HepG2 (cell line): ENCODE measurements around the gene CCDC6. TPM values are rescaled to one million over a fixed set of nuclear protein-coding genes. Genes with fewer than 3 reads are reported as not detected.

Source experiments
- ATAC-seq: fragments of 200-7000 bp; cut with Tn5 transposase; 3 replicates; pipeline ENCODE4 v1.9.1; 2020; ENCODE audit warnings: mild to moderate bottlenecking, moderate library complexity
- BruUV-seq: library from RNA; stranded (reverse); fragments of 400-500 nt; replicated peaks from 2 replicates; lab custom pipeline; 2021; lab: Mats Ljungman, UMichigan
- CTCF ChIA-PET: fragments of 300-600 bp; formaldehyde crosslinking; extraction: SDS; loops from one replicate; lab custom pipeline; 2021; ENCODE audit warnings: low total read pairs, inconsistent platforms, low intra/inter-chr PET ratio; lab: Yijun Ruan, JAX
- POLR2A ChIA-PET: fragments of 350-600 bp; sonication (Branson Sonifier 250); formaldehyde crosslinking; loops from one replicate; lab custom pipeline; 2020; ENCODE audit warnings: antibody characterized with exemption, inconsistent platforms; lab: Yijun Ruan, JAX
- DNase-seq: peaks from one replicate; pipeline ENCODE4 v3.0.0-alpha.2; 2015; ENCODE audit warnings: low spot score
- FAIRE-seq: peaks from 3 replicates; lab custom pipeline; 2011; peaks lifted over from hg19 to GRCh38; lab: Jason Lieb, UNC
- H2AFZ ChIP-seq: one replicate; pipeline ENCODE4 v1.6.1; 2011; ENCODE audit warnings: low read length, inconsistent platforms
- H3K27ac ChIP-seq: fragments of 300-600 bp; 3 replicates; pipeline ENCODE4 v1.8.0; 2011; ENCODE audit warnings: mixed run types, mild to moderate bottlenecking, mixed read lengths, low read length, inconsistent platforms; ENCODE audit not compliant: insufficient read depth; ENCODE audit errors: extremely low read length
- H3K27me3 ChIP-seq, 2 experiments: fragments of 200-600 bp in 1 of 2; 2 replicates in 1 of 2; 3 replicates in 1 of 2; pipeline versions ENCODE4 v1.6.0 to v1.8.0; 2011; ENCODE audit warnings: low read length in 2 of 2, mild to moderate bottlenecking in 2 of 2, moderate library complexity in 2 of 2, inconsistent platforms in 1 of 2; ENCODE audit not compliant: insufficient read depth in 2 of 2, control insufficient read depth in 1 of 2
- H3K36me3 ChIP-seq, 2 experiments: fragments of 200-600 bp in 1 of 2; replicated peaks in 1 of 2; 2 replicates in 1 of 2; 3 replicates in 1 of 2; pipeline versions ENCODE4 v1.5.1 to v1.8.0; 2011; ENCODE audit warnings: low read length in 2 of 2, inconsistent platforms in 1 of 2; ENCODE audit not compliant: insufficient read depth in 2 of 2, control insufficient read depth in 1 of 2
- H3K4me1 ChIP-seq: 2 replicates; pipeline ENCODE4 v1.5.1; 2012; ENCODE audit warnings: low read length, inconsistent platforms; ENCODE audit not compliant: insufficient read depth
- H3K4me2 ChIP-seq: 2 replicates; pipeline ENCODE4 v1.6.0; 2011; ENCODE audit warnings: low read depth, low read length, inconsistent platforms
- H3K4me3 ChIP-seq, 3 experiments: fragments of 200-600 bp in 1 of 3; sonication (generic), shearing (Covaris generic) in 1 of 3; replicated peaks in 1 of 3; 2 replicates each; pipeline ENCODE4 v1.5.1; 2011 to 2016; ENCODE audit warnings: low read length in 3 of 3, inconsistent platforms in 2 of 3, low read depth in 2 of 3, mild to moderate bottlenecking in 2 of 3, control low read depth in 1 of 3, mixed read lengths in 1 of 3; ENCODE audit not compliant: insufficient read depth in 1 of 3
- H3K79me2 ChIP-seq: one replicate; pipeline ENCODE4 v1.6.1; 2011; ENCODE audit warnings: low read length, inconsistent platforms; ENCODE audit not compliant: insufficient read depth
- H3K9ac ChIP-seq: 2 replicates; pipeline ENCODE4 v1.6.0; 2011; ENCODE audit warnings: mild to moderate bottlenecking, low read depth, low read length, inconsistent platforms; ENCODE audit not compliant: insufficient read depth
- H3K9me3 ChIP-seq: 2 replicates; pipeline ENCODE4 v1.5.1; 2012; ENCODE audit warnings: mild to moderate bottlenecking, low read length
- H4K20me1 ChIP-seq: 2 replicates; pipeline ENCODE4 v1.6.0; 2011; ENCODE audit warnings: inconsistent platforms, mild to moderate bottlenecking, low read length, moderate library complexity; ENCODE audit not compliant: insufficient read depth
- BRF2 ChIP-seq: sonication (generic); formaldehyde crosslinking; IDR thresholded peaks from 2 replicates; pipeline ENCODE4 v1.8.1; 2022; ENCODE audit warnings: mild to moderate bottlenecking, missing genetic modification reagents
- GATAD2A ChIP-seq: IDR thresholded peaks from 2 replicates; pipeline ENCODE4 v1.6.1; 2016
- SIN3A ChIP-seq: IDR thresholded peaks from 2 replicates; pipeline ENCODE4 v1.6.1; 2011; ENCODE audit warnings: low read depth, mild to moderate bottlenecking, control low read depth, low read length, borderline replicate concordance
- SRSF4 ChIP-seq: fragments of 200-400 bp; formaldehyde crosslinking; IDR thresholded peaks from one replicate; pipeline ENCODE4 v1.6.1; 2018; ENCODE audit warnings: mild to moderate bottlenecking, low read depth, low read length, moderate library complexity; ENCODE audit not compliant: poor library complexity, severe bottlenecking
- TFDP2 ChIP-seq: sonication (generic); formaldehyde crosslinking; IDR thresholded peaks from 2 replicates; pipeline ENCODE4 v1.4.0; 2020; ENCODE audit warnings: missing genetic modification reagents
- ZNF616 ChIP-seq: sonication (generic); formaldehyde crosslinking; IDR thresholded peaks from 2 replicates; pipeline ENCODE4 v1.5.0; 2020; ENCODE audit warnings: low read depth, mild to moderate bottlenecking, missing genetic modification reagents
- ZNF792 ChIP-seq: IDR thresholded peaks from 2 replicates; pipeline ENCODE4 v1.6.1; 2016
- ZNF879 ChIP-seq: sonication (generic); formaldehyde crosslinking; IDR thresholded peaks from 2 replicates; pipeline ENCODE4 v1.8.1; 2023; ENCODE audit warnings: missing genetic modification reagents
- WGBS: methylation state at CpG from one replicate; pipeline ENCODE4 v1.1.6; 2017; ENCODE audit warnings: low lambda C conversion rate; 5-methylcytosine and 5-hydroxymethylcytosine counted together
- in situ Hi-C: cut with HindIII; loops from 2 replicates; pipeline ENCODE4 v1.10.0; 2017; ENCODE audit warnings: low pct_unique_long_range_greater_than_20kb; ENCODE audit not compliant: extremely low pct_ligation_motif_present
- intact Hi-C: fragments of 100-400 bp; cut with micrococcal nuclease; formaldehyde crosslinking; loops from one replicate; pipeline ENCODE4 v1.10.0; 2022; ENCODE audit not compliant: unreplicated experiment
- polyA plus RNA-seq, 8 experiments: library from polyadenylated mRNA; depleted of rRNA in 3 of 8; stranded (reverse) in 7 of 8; unstranded in 1 of 8; fragments of >200 nt; fragmentation: Illumina TruSeq in 4 of 8; extraction: Trizol in 4 of 8; gene quantifications; 2 replicates each; pipeline versions ENCODE4 v1.2.1 to v1.2.3, GENCODE V29; 2011 to 2016; ENCODE audit warnings: low read depth in 4 of 8, missing spikeins in 1 of 8, mixed read lengths in 1 of 8; ENCODE audit not compliant: insufficient read depth in 1 of 8
- total RNA-seq, 5 experiments: library from RNA; depleted of rRNA; stranded (reverse); fragments of >200 nt; fragmentation: Illumina TruSeq; extraction: Trizol; gene quantifications; 2 replicates each; pipeline ENCODE4 v1.2.3, GENCODE V29; 2016; ENCODE audit warnings: low read depth in 1 of 5
- TF ChIP-seq, protein P1 (sequence below), 2 experiments: sonication (generic) in 1 of 2; formaldehyde crosslinking in 1 of 2; IDR thresholded peaks; 2 replicates each; pipeline versions ENCODE4 v1.4.0 to v1.6.1; 2016 to 2020; ENCODE audit warnings: borderline replicate concordance in 1 of 2, low read depth in 1 of 2, mild to moderate bottlenecking in 1 of 2, missing genetic modification reagents in 1 of 2
- TF ChIP-seq, protein P2 (sequence below): sonication (generic); formaldehyde crosslinking; IDR thresholded peaks from 2 replicates; pipeline ENCODE4 v1.5.0; 2020; ENCODE audit warnings: missing genetic modification reagents, mild to moderate bottlenecking, borderline replicate concordance
- TF ChIP-seq, protein P3 (sequence below): IDR thresholded peaks from 2 replicates; pipeline ENCODE4 v1.4.0; 2020; ENCODE audit warnings: mild to moderate bottlenecking, missing genetic modification reagents

Gene CCDC6
- total and polyA plus RNA-seq, 2 of the 13 experiments (the other 11 are each of a cell fraction or from before 2014, with no cell fraction given): 17.9 to 18.3 TPM

- no peaks in the 10 kb centered on the region for H4K20me1 ChIP-seq
- DNase-seq: no peak
- no peak for ATAC-seq
- no peak overlapping the region for H3K9ac ChIP-seq
- in situ Hi-C loops: no loop called here
- H3K79me2 ChIP-seq: peaks cover 69% of the 10 kb centered on the region
- H3K36me3 ChIP-seq: peaks cover 1 to 5% of the 10 kb centered on the region in 2 experiments; a peak in 1 of 5 replicates
- H3K27ac ChIP-seq: no peak overlapping the region
- H3K4me2 ChIP-seq: no peak overlapping the region
- no peak overlapping the region for H2AFZ ChIP-seq
- H3K4me3 ChIP-seq: no peak overlapping the region
- WGBS: 98% methylated on average over 5 of the region's 6 CpGs
- no peak for FAIRE-seq
- intact Hi-C loops: no loop called here
- no peaks in the 10 kb centered on the region for H3K27me3 ChIP-seq
- peaks cover 15% of the 10 kb centered on the region; the same call in 1 of the 2 replicates for H3K4me1 ChIP-seq
- BruUV-seq: no TSS peak
- ChIA-PET CTCF (no interaction called here), POLR2A (interaction anchor here (1.3 to 1.6 kb wide), 2 partner anchors 18 to 20 kb away, joined by 3 to 4 read pairs; partner anchors contain the start of gene CCDC6)
- H3K9me3 ChIP-seq: no peaks in the 10 kb centered on the region
- TF ChIP-seq SRSF4 (no peak), TFDP2 (CRISPR knock-in tag) (no peak), ZNF792 (no peak), GATAD2A (no peak), BRF2 (CRISPR knock-in tag) (no peak), ZNF616 (no peak), ZNF879 (no peak), SIN3A (no peak)
- TF ChIP-seq, protein P1, sequence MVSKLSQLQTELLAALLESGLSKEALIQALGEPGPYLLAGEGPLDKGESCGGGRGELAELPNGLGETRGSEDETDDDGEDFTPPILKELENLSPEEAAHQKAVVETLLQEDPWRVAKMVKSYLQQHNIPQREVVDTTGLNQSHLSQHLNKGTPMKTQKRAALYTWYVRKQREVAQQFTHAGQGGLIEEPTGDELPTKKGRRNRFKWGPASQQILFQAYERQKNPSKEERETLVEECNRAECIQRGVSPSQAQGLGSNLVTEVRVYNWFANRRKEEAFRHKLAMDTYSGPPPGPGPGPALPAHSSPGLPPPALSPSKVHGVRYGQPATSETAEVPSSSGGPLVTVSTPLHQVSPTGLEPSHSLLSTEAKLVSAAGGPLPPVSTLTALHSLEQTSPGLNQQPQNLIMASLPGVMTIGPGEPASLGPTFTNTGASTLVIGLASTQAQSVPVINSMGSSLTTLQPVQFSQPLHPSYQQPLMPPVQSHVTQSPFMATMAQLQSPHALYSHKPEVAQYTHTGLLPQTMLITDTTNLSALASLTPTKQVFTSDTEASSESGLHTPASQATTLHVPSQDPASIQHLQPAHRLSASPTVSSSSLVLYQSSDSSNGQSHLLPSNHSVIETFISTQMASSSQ (IDR thresholded peaks at IDR 0.05; ENCODE audit: low read depth): no peak
- TF ChIP-seq, protein P1 (CRISPR knock-in tag; IDR thresholded peaks at IDR 0.05; ENCODE audit: borderline replicate concordance): no peak
- TF ChIP-seq, protein P2, sequence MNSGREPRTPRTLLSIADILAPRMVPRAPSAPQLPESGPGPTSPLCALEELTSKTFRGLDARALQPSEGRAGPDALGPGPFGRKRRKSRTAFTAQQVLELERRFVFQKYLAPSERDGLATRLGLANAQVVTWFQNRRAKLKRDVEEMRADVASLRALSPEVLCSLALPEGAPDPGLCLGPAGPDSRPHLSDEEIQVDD (CRISPR knock-in tag): no peak
- TF ChIP-seq, protein P3, sequence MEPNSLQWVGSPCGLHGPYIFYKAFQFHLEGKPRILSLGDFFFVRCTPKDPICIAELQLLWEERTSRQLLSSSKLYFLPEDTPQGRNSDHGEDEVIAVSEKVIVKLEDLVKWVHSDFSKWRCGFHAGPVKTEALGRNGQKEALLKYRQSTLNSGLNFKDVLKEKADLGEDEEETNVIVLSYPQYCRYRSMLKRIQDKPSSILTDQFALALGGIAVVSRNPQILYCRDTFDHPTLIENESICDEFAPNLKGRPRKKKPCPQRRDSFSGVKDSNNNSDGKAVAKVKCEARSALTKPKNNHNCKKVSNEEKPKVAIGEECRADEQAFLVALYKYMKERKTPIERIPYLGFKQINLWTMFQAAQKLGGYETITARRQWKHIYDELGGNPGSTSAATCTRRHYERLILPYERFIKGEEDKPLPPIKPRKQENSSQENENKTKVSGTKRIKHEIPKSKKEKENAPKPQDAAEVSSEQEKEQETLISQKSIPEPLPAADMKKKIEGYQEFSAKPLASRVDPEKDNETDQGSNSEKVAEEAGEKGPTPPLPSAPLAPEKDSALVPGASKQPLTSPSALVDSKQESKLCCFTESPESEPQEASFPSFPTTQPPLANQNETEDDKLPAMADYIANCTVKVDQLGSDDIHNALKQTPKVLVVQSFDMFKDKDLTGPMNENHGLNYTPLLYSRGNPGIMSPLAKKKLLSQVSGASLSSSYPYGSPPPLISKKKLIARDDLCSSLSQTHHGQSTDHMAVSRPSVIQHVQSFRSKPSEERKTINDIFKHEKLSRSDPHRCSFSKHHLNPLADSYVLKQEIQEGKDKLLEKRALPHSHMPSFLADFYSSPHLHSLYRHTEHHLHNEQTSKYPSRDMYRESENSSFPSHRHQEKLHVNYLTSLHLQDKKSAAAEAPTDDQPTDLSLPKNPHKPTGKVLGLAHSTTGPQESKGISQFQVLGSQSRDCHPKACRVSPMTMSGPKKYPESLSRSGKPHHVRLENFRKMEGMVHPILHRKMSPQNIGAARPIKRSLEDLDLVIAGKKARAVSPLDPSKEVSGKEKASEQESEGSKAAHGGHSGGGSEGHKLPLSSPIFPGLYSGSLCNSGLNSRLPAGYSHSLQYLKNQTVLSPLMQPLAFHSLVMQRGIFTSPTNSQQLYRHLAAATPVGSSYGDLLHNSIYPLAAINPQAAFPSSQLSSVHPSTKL (CRISPR knock-in tag): no peak
Observed at GRCh38 chr10:59887972-59888640, 18.2 kb downstream of the CCDC6 start.
